ENCODE results near the gene RABEP2. TPM values are rescaled to one million over a fixed set of nuclear protein-coding genes. Genes with fewer than 3 reads are reported as not detected.

RABEP2 gene
- total RNA-seq, 1 donor from 2014 or later: 18.8 TPM

DNA sequence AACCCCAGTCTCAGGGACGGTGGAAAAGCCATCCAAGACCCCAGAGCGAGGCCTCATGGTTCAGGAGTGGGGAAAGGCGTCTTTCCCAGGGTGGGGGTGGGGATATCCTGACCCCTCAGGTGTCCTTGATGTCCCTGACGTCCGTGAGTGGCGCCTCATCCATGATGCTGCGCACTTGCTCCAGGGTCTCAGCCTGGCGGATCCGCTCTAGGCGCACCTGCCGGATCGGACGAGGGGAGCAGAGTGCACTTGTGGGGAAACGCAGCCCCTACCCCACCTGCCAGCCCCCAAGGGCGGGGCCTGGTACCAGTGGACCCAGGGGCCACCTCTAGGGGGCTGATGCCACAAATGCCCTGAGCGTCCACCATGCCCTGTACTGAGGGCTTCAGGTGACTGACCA is 20.2 kb downstream of the RABEP2 start:
- Histone ChIP-seq H3K36me3 (peaks cover 52% of the 10 kb centered on the region), H3K27me3 (ENCODE audit: low read depth) (no peaks in the 10 kb centered on the region), H3K4me3 (no peak overlapping the region), H3K4me1 (no peaks in the 10 kb centered on the region), H3K27ac (no peak overlapping the region), H3K9me3 (no peaks in the 10 kb centered on the region)
- TF ChIP-seq, protein P1, sequence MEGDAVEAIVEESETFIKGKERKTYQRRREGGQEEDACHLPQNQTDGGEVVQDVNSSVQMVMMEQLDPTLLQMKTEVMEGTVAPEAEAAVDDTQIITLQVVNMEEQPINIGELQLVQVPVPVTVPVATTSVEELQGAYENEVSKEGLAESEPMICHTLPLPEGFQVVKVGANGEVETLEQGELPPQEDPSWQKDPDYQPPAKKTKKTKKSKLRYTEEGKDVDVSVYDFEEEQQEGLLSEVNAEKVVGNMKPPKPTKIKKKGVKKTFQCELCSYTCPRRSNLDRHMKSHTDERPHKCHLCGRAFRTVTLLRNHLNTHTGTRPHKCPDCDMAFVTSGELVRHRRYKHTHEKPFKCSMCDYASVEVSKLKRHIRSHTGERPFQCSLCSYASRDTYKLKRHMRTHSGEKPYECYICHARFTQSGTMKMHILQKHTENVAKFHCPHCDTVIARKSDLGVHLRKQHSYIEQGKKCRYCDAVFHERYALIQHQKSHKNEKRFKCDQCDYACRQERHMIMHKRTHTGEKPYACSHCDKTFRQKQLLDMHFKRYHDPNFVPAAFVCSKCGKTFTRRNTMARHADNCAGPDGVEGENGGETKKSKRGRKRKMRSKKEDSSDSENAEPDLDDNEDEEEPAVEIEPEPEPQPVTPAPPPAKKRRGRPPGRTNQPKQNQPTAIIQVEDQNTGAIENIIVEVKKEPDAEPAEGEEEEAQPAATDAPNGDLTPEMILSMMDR (IDR thresholded peaks at IDR 0.05): no peak
- ATAC-seq (peak in 1 of 2 donors; percentile 6), DNase-seq (no peak)
- intact Hi-C loops (cut with DNase I): no loop called here

DNA sequence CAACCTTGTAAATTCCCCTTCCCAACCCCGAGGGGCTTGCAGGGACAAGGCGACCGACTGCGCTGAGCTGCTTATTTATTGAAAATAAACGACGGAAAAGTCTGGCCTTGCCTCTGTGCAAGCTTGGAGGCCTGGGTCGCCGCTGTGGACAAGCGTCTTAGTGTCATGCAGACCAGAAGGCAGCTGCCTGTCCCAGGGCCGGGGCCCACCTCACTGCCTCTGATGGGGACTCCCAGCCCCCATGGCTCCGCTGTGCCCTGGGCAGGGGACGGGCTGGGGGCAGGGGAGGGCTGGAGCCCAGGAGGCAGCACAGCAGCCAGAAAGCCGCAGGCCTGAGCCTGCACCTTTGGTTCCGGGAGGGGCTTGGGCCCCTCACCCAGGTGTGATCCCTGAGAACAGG is 20.7 kb downstream of the RABEP2 start:
- ATAC-seq (no peak), DNase-seq (no peak)
- no peak overlapping the region for H3K27ac ChIP-seq
- TF ChIP-seq, protein P1 (IDR thresholded peaks at IDR 0.05): no peak
- intact Hi-C loops (cut with DNase I): no loop called here
- no peaks in the 10 kb centered on the region for H3K4me1 ChIP-seq
- no peaks in the 10 kb centered on the region for H3K9me3 ChIP-seq
- H3K4me3 ChIP-seq: no peak overlapping the region
- peaks cover 47% of the 10 kb centered on the region for H3K36me3 ChIP-seq
- H3K27me3 ChIP-seq (ENCODE audit: low read depth): no peaks in the 10 kb centered on the region

DNA sequence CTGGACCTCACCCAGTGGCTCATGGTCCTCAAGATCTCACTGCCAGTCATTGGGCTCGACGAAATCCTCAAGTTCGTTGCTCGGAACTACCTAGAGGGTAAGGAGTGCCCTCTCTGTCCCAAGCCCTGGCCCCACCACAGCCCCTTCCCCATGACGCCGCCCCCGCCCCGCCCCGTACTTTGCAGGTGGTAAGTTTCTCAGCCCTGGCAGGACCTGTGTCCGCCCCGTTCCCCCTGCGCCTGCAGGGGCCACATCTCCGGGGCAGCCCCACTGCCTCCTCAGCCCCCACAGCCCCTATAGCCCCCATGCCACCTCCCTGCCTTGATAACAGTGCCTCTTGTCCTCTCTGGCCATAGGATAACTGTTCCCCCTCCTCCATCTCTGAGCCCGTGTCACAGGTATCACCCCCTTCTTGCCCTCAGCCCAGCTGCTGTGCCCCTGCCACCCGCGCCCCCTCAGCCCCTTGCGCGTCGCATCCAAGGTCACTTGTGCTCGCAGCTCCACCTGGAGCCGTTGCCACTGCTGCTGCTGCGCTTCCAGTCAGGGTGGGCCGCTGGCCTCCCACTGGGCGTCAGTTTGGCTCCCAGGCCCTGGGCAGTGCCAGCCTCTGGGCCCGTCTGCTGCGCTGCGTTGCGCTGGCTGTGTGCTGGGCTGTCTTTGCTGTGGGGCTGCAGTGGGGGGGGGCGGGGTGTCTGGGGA is 21.5 kb downstream of the RABEP2 start:
- H3K4me3 ChIP-seq: no peak overlapping the region
- H3K27me3 ChIP-seq (ENCODE audit: low read depth): no peaks in the 10 kb centered on the region
- H3K9me3 ChIP-seq: no peaks in the 10 kb centered on the region
- H3K4me1 ChIP-seq: no peaks in the 10 kb centered on the region
- H3K36me3 ChIP-seq: peaks cover 40% of the 10 kb centered on the region
- no peak overlapping the region for H3K27ac ChIP-seq
- no peak for DNase-seq
- intact Hi-C loops (cut with DNase I): no loop called here
- ATAC-seq: peak in 1 of 2 donors; percentile 7
- TF ChIP-seq, protein P1 (IDR thresholded peaks at IDR 0.05): no peak

DNA sequence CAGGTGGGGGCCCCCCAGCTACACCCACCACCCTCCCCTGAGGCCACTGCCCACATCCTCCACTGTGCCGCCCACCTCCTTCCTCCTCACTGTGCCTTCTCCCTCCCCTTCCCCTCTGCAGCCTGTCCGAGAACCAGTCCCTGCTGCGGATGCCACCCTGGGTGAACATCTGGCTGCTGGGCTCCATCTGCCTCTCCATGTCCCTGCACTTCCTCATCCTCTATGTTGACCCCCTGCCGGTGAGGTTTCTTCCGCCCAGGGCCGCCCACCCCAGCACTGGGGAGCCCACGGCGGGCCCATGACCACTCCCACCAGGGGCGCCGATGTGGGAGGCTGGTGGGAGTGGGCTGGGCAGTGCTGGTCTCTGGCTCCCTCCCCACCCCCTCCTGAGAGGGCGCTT is 22.1 kb downstream of the RABEP2 start:
- Histone ChIP-seq H3K4me1 (no peaks in the 10 kb centered on the region), H3K36me3 (peaks cover 34% of the 10 kb centered on the region), H3K27ac (no peak overlapping the region), H3K27me3 (ENCODE audit: low read depth) (no peaks in the 10 kb centered on the region), H3K4me3 (no peak overlapping the region), H3K9me3 (no peaks in the 10 kb centered on the region)
- TF ChIP-seq, protein P1 (IDR thresholded peaks at IDR 0.05): no peak
- intact Hi-C loops (cut with DNase I): no loop called here
- DNase-seq (no peak), ATAC-seq (peak in 1 of 2 donors; percentile 16)

DNA sequence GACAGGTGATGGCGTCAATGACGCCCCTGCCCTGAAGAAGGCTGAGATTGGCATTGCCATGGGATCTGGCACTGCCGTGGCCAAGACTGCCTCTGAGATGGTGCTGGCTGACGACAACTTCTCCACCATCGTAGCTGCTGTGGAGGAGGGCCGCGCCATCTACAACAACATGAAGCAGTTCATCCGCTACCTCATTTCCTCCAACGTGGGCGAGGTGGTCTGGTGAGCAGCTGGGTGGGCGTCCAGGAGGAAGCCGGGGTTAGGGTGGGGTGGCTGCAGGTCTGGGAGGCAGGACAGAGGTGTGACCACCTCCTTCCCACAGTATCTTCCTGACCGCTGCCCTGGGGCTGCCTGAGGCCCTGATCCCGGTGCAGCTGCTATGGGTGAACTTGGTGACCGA is 23.2 kb downstream of the RABEP2 start:
- H3K36me3 ChIP-seq: peaks cover 26% of the 10 kb centered on the region
- no peaks in the 10 kb centered on the region for H3K4me1 ChIP-seq
- ATAC-seq (no peak), DNase-seq (no peak)
- H3K27me3 ChIP-seq (ENCODE audit: low read depth): no peaks in the 10 kb centered on the region
- intact Hi-C loops (cut with DNase I): no loop called here
- no peaks in the 10 kb centered on the region for H3K9me3 ChIP-seq
- no peak overlapping the region for H3K4me3 ChIP-seq
- H3K27ac ChIP-seq: no peak overlapping the region
- TF ChIP-seq, protein P1 (IDR thresholded peaks at IDR 0.05): no peak
